ENCODE results near the gene STRN. TPM values are rescaled to one million over a fixed set of nuclear protein-coding genes. Genes with fewer than 3 reads are reported as not detected.

STRN gene, protein sequence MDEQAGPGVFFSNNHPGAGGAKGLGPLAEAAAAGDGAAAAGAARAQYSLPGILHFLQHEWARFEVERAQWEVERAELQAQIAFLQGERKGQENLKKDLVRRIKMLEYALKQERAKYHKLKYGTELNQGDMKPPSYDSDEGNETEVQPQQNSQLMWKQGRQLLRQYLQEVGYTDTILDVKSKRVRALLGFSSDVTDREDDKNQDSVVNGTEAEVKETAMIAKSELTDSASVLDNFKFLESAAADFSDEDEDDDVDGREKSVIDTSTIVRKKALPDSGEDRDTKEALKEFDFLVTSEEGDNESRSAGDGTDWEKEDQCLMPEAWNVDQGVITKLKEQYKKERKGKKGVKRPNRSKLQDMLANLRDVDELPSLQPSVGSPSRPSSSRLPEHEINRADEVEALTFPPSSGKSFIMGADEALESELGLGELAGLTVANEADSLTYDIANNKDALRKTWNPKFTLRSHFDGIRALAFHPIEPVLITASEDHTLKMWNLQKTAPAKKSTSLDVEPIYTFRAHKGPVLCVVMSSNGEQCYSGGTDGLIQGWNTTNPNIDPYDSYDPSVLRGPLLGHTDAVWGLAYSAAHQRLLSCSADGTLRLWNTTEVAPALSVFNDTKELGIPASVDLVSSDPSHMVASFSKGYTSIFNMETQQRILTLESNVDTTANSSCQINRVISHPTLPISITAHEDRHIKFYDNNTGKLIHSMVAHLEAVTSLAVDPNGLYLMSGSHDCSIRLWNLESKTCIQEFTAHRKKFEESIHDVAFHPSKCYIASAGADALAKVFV
- total RNA-seq, result 22.5 and 27.7 TPM in 2 replicates

GRCh38 chr2:36966370-36967235 lies at the start of gene STRN:
TSS of gene STRN (minus strand) at chr2:36966536. CDS start at chr2:36966463, 73 bp downstream.

Other genes starting within 250 kb of the STRN start
- 26.4 and 34.1 TPM in 2 replicates for gene HEATR5B, start 117.8 kb upstream of the STRN start, total RNA-seq
- 5.1 and 7.0 TPM in 2 replicates for gene GPATCH11, start 118.0 kb upstream of the STRN start, total RNA-seq
- 19.3 and 22.8 TPM in 2 replicates for gene EIF2AK2, start 190.4 kb upstream of the STRN start, total RNA-seq
- gene SULT6B1, start 222.1 kb upstream of the STRN start, total RNA-seq, result not detected in 2 replicates
- gene CEBPZOS, start 230.0 kb upstream of the STRN start, total RNA-seq, result 8.0 and 8.8 TPM in 2 replicates

Data from dermis lymphatic vessel endothelial cell (primary cell).